ENCODE measurements around the gene UVSSA.
"Not testable (repeated sequence)": the region's sequence is repeated elsewhere in the genome, so short reads cannot be mapped to it uniquely, and the experiment has no call there.

The UVSSA gene

GRCh38 chr4:1364217-1364616 is 17.2 kb downstream of the UVSSA start:
- no peak for DNase-seq (ENCODE audit: low read depth in 2 of 2)

- no peak for DNase-seq (ENCODE audit: low read depth in 2 of 2)
Observed at GRCh38 chr4:1364748-1365147, 17.7 kb downstream of the UVSSA start.

DNA sequence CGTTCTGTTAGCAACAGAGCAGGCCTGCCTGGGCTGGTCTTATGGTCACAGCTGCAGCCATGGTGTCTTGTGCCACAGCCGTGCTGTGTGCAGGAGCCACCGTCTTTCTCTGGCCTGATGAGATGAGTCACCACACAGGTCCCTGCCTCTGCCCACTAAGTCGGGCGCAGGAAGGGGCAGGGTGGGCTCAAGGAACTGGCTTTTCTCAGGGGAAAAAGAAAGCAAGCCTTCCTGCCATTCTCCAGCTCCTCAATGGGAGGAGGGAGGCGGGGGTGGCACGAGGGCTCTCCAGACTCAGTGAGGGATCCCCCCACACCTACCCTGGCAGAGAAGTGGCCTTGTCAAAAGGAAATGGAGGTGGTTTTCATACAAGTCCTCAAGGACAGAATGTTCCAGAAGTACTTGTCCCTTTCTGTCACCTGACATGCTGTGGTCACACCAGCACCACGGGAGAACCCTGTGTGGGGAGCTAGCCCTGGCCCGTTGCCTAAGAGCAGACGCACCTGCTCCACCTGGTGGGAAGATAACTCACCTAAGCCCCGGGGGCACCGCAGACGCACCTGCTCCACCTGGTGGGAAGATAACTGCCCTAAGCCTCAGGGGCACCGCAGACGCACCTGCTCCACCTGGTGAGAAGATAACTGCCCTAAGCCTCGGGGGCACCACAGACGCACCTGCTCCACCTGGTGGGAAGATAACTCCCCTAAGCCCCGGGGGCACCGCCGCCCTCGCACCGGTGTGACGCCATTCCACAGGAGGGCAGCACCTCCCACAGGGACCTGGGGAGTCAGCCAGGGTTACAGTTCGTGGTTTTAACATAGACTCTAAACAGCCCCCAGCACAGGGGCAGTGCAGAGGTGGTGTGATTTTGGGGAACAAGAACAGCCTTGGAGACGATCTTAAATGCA is 18.5 kb downstream of the UVSSA start:
- no peak for DNase-seq (ENCODE audit: low read depth in 2 of 2)

- no peak for DNase-seq (ENCODE audit: low read depth in 2 of 2)
Observed at GRCh38 chr4:1366371-1367229, 19.6 kb downstream of the UVSSA start.

DNA sequence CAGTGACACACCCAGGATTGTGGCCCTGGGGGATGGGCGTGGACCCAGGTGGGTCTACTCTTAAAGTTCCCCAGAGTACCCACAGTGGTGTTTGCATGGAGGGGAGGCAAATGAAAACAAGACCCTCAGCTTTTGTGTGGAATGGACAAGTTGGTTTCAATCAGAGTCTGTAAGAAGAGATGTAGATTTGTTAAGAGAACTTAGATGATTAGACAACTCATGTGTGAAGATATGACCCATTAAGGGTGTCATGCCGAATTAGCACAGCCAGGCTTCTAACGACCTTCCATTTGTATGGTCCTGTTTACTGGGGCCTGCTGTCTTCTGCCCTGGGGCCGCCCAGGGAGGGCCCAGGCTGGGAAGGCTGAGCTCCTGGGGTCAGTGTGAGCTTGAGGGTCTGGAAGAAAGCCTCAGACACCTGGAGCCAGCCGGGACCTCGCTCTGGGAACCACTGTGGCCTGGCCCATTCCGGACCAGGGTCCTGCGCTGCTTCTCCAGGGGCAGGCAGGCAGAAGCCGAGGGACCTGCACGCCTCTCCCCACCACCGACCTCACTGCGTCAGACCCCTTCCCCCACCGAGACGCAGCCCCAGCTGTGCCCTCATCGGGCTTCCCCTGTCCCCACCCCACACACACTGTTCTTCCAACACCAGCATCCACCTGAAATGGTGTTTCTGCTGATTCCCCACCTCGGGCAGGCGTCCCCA is 20.4 kb downstream of the UVSSA start:
- no peak for DNase-seq (ENCODE audit: low read depth in 2 of 2)

GRCh38 chr4:1367936-1368289 is 20.9 kb downstream of the UVSSA start:
- no peak for DNase-seq (ENCODE audit: low read depth in 2 of 2)

DNA sequence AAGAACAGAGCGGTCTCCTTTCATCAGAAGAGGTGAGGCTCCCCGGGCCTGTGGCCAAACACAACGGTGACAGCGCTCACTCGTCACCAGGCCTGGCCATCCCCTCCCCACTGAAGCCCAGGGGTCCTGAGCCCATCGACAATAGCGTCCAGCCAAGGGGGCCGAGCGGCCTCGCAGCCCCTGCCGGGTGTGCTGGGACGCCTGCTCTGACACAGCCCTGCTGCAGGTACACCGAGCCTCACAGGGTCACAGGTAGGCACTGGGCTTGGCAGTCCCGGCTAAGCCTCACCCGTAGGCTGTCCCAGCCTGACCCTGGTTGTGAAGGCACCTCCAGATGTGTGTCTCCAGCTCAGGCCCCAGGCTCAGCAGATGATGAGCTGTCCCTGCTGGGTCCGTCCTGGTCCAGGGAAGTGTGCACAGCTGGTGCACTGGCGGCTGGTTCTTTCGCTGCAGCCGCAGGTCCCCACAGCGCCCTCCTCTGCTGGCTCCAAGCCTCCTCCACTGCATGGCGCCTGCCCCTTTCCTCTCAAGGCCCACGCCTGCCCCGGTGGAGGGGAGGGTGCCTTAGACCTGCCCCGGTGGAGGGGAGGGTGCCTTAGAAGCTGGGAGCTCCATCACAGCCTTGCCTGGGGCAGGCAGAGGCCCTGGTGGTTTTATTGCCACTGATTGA is 21.5 kb downstream of the UVSSA start:
- no peak for DNase-seq (ENCODE audit: low read depth in 2 of 2)

- no peak for DNase-seq (ENCODE audit: low read depth in 2 of 2)
Observed at GRCh38 chr4:1369091-1369450, 22.1 kb downstream of the UVSSA start.

DNA sequence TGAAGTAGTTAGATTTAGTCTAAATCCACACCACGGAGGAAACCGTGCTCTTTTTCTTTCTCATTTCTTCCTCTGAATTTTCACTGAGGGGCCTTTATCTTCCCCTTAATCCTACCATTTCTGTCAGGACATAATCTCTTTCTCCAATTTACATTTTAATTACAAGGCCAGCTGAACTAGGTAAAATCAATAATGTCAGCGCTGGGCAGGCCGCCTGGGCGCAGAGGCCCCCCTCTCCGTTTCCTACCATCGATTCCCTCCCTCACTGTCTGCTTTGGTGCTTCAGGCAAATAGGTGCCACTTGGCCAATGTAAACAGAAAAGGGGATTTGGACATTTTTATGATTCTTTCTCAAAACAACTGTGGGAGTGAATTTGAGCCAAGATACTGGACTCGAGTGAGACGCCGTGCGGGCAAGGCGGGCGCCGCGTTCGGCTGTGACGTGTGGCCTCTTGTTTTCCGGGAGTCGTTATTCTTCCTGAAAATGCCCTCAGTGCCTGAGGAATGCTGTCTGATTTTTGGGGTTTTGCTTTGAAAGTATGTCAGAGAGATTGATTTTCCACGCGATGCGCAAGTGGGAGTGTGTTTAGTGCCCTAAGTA is 22.6 kb downstream of the UVSSA start:
- DNase-seq (ENCODE audit: low read depth in 2 of 2) = no peak

GRCh38 chr4:1370321-1371124 is 23.5 kb downstream of the UVSSA start:
- no peak for DNase-seq (ENCODE audit: low read depth in 2 of 2)

- DNase-seq (ENCODE audit: low read depth in 2 of 2) = no peak
Observed at GRCh38 chr4:1371176-1372165, 24.5 kb downstream of the UVSSA start.

DNA sequence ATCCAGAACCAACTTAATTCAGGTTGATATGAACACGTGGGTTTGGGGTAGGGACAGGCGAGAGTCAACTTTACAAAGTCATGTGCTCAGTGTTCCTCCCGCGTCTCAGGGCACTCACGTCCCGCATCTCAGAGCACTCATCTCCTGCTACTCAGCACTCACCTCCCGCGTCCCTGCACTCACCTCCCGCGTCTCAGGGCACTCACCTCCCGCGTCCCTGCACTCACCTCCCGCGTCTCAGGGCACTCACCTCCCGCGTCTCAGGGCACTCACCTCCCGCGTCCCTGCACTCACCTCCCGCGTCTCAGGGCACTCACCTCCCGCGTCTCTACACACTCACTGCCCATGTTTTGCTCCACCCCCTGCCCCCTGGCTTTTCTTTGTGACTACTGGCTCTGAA is 25.6 kb downstream of the UVSSA start:
- DNase-seq (ENCODE audit: low read depth in 2 of 2) = not testable (repeated sequence)

- DNase-seq (ENCODE audit: low read depth in 2 of 2) = no peak
Observed at GRCh38 chr4:1373892-1374705, 27.1 kb downstream of the UVSSA start.

- DNase-seq (ENCODE audit: low read depth in 2 of 2) = no peak
Observed at GRCh38 chr4:1374706-1375045, 27.7 kb downstream of the UVSSA start.

- DNase-seq (ENCODE audit: low read depth in 2 of 2) = no peak
Observed at GRCh38 chr4:1375051-1375721, 28.2 kb downstream of the UVSSA start.

DNA sequence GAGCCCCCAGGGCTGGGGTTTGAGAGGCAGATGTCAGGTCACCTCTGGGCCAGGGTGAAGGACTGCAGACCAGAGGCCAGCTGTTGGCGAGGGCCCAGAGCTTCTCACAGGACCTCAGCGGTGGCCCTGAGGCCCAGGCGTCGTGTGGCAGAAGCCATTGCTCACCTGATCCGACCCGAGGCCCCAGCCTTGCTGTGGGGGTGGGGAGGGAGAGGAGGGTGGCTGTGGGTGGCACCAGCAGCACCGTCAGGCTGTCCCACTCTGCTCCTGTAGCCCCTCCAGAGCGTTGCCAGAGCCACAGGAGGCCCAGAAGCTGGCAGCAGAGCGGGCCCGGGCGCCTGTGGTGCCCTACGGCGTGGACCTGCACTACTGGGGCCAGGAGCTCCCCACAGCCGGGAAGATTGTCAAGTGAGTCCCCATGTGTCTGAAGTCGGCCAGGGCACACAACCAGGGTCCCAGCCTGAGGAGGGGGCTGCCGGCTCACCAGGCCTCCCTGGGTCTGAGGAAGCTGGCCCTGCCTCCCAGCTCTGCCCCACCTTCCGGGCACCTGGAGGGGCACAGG is 28.8 kb downstream of the UVSSA start:
- DNase-seq (ENCODE audit: low read depth in 2 of 2) = no peak

GRCh38 chr4:1376391-1376840 is 29.4 kb downstream of the UVSSA start:
- DNase-seq (ENCODE audit: low read depth in 2 of 2) = no peak

Data from stimulated activated CD4-positive, alpha-beta T cell treated with anti-CD3 and anti-CD28 coated beads, Interleukin-1b, Interleukin-23, amount 100 ng/mL, for 4 hours (primary cell).